MV-4-11 (cell line): ENCODE data around the gene ATF5.

Experiments
- DNase-seq: peaks from one replicate; lab custom pipeline; 2025; lab: John Stamatoyannopoulos, UW

The ATF5 gene, protein sequence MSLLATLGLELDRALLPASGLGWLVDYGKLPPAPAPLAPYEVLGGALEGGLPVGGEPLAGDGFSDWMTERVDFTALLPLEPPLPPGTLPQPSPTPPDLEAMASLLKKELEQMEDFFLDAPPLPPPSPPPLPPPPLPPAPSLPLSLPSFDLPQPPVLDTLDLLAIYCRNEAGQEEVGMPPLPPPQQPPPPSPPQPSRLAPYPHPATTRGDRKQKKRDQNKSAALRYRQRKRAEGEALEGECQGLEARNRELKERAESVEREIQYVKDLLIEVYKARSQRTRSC

GRCh38 chr19:49929121-49929610, at the start of gene ATF5, which contains the start of gene NUP62:
ATF5 (plus strand) TSS chr19:49929205; CDS start chr19:49930851, 1,646 bp downstream.
NUP62 (minus strand) TSS chr19:49929504; CDS start chr19:49909807, 19,697 bp downstream.
- DNase-seq: peak; percentile 93

DNA sequence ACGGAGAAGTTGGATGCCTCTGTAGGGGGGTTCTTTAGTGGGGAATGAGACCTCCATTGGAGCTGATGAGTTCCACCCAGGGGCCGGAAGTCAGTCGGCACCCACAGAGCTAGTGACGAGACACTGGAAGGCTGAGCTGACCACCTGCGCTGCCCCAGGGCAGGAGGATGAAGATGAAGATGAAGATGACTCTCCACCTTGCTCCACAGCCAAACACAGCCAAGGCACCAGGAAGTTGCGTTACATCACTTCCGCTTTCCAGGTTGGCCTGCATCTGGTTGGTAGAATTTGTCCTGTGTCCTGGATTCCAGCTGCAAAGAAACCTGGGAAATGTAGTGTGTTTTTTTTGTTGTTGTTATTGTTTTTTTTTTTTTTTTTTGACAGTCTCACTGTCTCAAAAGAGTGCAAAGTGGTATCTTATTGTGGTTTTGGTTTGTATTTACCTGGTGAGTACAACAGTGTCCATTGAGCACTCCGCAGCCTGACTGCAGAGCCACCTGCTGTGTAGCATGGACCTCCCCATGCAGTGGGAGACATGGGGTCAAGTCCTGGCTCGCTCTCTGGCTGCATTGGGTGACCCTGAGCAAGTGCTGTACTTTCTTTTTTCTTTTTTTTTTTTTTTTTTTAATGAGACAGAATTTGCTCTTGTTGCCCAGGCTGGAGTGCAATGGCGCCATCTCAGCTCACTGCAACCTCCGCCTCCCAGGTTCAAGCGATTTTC, 49.6 kb upstream of the ATF5 start:
- DNase-seq: peak; percentile 63

DNA sequence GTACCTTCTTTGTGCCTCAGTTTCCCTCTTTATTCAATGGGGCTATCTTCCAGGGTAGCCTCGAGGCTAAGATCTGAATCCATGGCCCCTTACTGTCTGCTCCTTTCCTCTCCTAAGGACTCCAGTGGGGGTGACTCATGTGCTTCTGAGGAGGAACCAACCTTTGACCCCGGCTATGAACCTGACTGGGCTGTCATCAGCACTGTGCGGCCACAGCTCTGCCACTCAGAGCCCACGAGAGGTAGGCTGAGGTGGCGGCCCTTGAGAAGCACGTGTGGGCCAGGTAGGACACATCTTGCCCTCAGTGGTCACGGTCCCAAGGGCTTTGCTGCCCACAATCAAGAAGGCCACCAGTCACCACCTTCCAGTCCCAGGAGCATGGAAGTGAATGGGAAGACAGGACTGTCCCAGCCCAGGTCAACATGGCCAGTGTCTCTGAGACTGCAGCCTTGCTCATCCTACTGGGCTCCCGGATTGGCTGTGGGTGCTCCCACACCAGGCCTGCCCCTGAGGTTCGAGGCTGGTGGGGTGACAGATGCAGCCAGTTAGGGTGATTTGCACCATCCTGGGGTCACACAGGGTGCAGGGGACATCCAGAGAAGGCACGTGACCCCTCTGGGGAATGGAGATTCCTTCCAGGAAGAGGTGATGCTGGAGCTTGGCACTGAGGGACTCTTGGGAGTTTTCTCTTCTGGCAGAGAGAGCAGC, 48.7 kb upstream of the ATF5 start:
- DNase-seq: no peak

GRCh38 chr19:49881186-49881585, 47.8 kb upstream of the ATF5 start:
- DNase-seq: no peak

GRCh38 chr19:49881672-49882394, 47.2 kb upstream of the ATF5 start:
- DNase-seq: no peak

- DNase-seq: no peak
Measured at GRCh38 chr19:49882643-49883042, 46.4 kb upstream of the ATF5 start.

- DNase-seq: no peak
Measured at GRCh38 chr19:49883094-49883493, 45.9 kb upstream of the ATF5 start.

GRCh38 chr19:49884109-49884508, 44.9 kb upstream of the ATF5 start:
- no peak for DNase-seq

DNA sequence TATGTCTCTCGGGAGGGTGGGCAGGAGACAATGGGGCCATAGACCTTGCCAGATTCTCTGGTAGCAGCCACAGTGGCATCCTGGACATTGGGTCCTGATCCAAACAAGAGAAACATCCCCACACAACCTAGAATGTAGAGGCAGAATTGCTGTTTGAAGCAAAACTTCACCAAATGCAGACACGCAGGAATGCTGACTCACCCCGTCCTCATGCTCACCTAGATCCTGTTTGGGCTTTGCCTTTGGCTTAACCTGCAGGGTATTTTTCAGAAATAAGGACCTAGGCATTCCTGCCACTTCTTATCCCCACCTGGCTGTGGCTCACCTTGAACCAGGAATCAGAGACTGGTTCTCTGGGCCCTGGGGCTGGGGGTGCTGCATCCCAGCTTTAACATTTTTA, 44.2 kb upstream of the ATF5 start:
- DNase-seq: no peak

GRCh38 chr19:49887037-49887664, 41.9 kb upstream of the ATF5 start:
- no peak for DNase-seq

- DNase-seq: no peak
Measured at GRCh38 chr19:49887665-49888509, 41.1 kb upstream of the ATF5 start.

GRCh38 chr19:49888510-49888824, 40.5 kb upstream of the ATF5 start:
- DNase-seq: no peak

DNA sequence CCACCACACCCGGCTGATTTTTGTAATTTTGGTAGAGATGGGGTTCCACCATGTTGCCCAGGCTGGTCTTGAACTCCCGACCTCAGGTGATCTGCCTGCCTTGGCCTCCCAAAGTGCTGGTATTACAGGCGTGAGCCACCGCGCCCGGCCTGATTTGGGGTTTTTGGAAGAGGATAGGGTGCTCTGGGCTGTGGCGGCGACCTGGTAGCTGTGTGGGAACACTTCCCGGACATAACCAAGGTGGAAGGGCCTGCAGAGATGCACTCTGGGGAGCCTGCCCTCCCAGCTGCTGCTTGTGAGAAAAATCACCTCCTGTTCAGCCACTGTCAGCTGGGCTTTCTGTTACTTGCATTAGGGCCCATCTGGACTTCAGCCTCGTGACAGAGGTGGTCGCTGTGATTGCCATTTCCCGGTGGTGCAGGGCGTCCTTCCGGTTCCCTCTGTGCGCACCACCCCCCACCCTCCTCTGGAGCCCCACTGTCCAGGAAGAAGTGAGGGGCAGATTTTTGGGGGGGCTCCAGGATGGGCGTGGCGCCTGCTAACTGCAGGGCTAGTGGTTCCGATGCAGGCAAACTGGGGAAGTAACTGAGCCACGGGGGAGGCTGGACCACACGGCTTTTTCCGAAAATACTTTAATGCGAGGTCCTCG, 39.8 kb upstream of the ATF5 start:
- DNase-seq: no peak

DNA sequence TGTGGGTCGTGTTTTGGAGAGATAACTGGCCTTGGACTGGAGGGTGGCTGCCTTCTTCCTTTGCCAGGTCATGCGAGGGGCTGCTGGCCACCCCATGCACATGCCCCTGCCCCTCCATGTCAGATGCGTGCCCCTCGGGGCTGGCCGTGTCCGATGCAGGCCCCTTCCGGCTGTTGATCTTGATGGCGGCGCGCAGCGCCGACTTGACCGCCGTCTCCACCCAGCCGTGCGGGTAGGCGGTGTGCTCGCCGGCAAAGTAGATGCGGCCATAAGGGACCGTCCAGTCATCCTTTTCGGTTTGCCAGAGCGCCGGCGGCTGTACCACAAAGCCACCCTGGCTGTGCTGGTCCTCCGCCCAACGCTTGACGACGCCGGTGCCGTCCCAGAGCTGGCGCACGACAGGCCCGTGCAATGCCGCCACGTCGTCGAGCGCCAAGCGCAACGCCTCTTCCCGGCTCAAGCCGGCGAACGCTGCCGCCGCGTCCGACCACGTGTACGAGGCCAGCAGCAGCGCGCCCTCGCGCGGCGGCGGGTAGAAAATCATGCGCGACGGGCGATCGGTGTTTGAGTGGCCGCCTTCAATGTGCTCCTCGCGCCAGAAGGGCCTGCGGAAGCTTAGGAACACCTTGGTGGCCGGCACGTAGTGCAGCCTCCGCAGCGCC, 39.2 kb upstream of the ATF5 start:
- DNase-seq: no peak

DNA sequence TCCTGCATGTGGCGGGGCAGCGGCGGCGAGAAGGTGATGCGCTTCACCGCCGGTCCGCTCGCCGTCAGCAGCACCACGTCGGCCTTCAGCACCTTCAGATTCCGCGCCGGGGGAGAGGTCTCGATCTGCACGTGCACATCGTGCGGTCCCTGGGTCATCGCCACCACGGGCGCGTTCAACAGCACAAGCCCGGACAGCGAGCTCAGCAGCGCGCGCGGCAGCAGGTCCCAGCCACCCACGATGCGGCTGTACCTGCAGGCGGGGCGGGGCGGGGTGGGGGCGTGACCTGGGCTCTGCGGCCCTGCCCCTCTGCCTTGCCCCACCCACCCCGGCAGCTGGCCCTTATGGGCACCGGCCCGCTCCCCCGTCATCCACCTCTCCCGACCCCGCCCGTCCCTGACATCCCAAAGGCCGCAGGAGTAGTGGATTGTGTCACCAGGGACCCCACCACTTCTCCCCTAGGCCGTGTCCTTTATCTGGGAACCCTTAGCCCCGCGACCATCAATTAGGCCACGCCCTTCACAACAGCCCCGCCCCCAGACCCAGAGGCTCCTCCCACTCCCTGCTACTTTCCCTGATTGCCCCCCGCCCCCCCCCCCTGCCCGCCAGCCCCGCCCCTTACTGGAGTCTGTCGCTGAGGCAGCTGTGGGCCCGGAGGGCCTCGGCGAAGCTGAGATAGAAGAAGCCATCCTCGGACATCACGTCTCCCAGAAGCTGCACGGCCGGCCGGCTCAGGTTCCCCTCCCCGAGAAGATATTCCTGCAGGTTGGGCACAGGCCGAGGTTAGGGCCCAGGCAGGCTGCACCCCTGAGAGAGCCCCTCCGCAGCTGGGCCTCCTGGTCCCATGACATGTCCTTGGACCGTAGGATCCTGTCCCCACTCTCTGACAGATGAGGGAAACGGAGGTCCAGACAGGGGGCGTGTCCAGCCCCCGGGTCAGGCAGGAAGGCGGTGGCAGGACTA, 38.4 kb upstream of the ATF5 start:
- DNase-seq: no peak

GRCh38 chr19:49891393-49891792, 37.6 kb upstream of the ATF5 start:
- no peak for DNase-seq

- DNase-seq: no peak
Measured at GRCh38 chr19:49892716-49893115, 36.3 kb upstream of the ATF5 start.

- no peak for DNase-seq
Measured at GRCh38 chr19:49894011-49894664, 34.9 kb upstream of the ATF5 start.
